Stimulated activated CD4-positive, alpha-beta T cell treated with anti-CD3 and anti-CD28 coated beads, Interleukin-4, amount 100 ng/mL, for 4 hours (primary cell): ENCODE data around the gene CTU1.

Source experiments
- DNase-seq, 2 experiments: peaks; one replicate each; pipeline ENCODE4 v3.0.0-alpha.2; 2020

Gene CTU1

DNA sequence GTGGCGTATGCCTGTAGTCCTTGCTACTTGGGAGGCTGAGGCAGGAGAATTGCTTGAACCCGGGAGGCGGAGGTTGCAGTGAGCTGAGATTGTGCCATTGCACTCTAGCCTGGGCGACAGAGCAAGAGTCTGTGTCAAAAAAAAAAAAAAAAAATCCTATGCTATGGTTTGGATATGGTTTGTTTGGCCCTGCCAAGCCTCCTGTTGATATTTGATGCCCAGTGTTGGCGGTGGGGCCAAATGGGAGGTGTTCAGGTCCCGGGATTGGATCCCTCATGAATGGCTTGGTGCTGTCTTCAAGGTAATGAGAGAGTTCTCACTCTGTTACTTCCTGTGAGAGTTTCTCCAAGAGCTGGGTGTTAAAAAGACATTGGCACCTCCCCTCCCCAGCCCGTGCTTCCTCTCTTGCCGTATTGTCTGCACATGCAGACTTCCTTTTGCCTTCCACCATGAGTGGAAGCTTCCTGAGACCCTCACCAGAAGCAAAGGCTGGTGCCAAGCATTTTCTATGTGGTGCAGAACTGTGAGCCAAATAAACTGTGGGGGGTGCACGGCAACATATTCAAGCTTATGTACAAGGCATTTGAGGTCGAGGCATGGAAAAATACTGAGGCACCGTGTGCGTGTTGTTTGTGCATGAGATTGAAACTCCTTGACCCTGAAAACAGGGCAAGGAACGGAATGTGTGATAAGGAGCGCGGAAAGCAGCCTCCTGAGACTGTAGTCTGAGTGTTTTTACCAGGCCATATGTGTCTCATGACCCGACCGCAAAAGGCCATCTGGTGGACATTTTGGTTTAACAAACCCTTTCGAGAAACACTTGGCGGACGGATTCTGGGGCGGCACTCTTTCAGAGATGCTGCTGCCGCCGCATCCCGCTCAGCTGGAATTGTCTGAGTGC is 23.8 kb upstream of the CTU1 start:
- no peak for DNase-seq

DNA sequence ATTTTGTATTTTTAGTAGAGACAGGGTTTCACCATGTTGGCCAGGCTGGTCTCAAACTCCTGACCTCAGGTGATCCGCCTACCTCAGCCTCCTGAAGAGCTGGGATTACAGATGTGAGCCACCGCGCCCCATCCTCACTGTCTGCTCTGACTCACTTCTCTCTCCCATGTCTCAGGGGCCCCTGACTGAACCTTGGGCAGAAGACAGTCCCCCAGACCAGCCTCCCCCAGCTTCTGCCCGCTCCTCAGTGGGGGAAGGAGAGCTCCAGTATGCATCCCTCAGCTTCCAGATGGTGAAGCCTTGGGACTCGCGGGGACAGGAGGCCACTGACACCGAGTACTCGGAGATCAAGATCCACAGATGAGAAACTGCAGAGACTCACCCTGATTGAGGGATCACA is 21.5 kb upstream of the CTU1 start:
- DNase-seq = no peak

DNA sequence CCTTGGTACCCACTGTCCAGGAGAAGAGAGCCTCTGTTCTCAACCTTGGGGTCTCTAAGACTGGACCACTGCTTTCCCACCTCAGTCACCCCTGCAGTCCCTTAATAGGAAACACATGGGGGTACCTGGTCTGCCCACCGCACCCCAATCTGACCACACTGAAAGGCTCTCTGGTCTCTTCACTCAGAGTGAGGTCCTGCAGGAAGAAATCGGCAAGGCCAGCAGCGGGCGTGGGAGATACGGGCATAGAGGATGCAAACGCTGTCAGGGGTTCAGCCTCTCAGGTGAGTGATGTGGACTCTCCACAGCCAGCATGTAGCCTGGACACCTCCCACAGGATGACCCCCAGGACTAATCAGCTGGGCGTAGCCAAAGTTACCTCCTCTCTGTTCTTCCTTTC is 20.0 kb upstream of the CTU1 start:
- no peak for DNase-seq

DNA sequence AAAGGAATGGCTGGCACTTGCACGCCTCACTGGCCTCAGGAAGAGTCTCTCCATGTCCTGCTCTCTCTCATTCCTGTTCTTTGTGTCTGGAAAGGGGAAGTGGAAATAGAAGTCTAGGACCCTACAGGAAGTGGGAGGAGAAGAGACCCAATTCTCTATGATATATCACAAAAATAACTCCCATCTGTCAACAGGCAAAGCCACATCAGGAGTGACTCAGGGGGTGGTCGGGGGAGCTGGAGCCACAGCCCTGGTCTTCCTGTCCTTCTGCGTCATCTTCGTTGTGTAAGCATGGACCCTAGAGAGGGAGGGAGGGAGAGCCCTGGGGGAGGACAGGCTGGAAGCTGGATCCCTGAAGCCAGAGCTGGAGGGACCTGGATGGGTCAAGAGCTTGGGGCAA is 19.5 kb upstream of the CTU1 start:
- no peak for DNase-seq

DNA sequence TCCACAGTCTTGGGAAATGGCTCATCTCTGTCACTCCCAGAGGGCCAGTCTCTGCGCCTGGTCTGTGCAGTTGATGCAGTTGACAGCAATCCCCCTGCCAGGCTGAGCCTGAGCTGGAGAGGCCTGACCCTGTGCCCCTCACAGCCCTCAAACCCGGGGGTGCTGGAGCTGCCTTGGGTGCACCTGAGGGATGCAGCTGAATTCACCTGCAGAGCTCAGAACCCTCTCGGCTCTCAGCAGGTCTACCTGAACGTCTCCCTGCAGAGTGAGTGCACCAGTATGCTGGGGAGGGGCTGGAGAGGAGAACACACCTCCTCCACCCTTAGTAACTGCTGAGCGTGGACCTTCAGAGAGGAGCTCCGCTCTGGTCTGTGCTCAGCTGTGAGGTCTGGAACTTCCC is 18.8 kb upstream of the CTU1 start:
- DNase-seq = no peak

DNA sequence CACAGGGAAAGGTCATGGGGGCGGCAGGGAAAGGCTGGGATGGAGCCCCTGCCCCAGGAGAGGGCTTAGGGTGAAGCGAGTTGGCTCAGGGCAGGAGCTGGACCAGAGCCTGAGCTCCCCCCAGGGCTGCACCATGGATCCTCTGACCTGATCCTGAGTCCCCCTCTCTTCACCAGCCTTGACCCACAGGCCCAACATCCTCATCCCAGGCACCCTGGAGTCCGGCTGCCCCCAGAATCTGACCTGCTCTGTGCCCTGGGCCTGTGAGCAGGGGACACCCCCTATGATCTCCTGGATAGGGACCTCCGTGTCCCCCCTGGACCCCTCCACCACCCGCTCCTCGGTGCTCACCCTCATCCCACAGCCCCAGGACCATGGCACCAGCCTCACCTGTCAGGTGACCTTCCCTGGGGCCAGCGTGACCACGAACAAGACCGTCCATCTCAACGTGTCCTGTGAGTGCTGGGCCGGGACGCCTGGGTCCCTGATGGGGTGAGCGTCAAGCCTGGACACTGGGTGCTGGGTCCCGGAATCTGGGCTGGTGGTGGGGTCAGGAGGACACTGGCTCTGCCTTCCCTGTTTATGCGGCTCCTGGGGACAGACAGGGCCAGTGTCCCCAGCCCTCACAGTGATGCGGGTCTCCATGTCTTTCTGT is 17.3 kb upstream of the CTU1 start:
- DNase-seq = no peak

DNA sequence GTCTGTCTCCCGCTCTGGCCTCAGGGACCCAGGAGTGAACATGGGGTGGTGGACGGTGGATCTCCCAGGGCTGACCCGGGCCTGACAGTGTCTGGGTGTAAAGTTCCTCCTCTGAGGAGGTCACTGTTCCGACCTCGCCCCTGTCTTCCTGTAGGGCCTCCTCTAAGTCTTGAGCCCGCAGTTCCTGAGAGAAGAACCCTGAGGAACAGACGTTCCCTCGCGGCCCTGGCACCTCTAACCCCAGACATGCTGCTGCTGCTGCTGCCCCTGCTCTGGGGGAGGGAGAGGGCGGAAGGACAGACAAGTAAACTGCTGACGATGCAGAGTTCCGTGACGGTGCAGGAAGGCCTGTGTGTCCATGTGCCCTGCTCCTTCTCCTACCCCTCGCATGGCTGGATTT is 16.5 kb upstream of the CTU1 start, which contains the start of gene SIGLEC9:
TSS of gene SIGLEC9 (plus strand) at position 178 of the 400 bp plus-strand sequence. CDS start at position 247, 69 bp downstream.
- no peak for DNase-seq

DNA sequence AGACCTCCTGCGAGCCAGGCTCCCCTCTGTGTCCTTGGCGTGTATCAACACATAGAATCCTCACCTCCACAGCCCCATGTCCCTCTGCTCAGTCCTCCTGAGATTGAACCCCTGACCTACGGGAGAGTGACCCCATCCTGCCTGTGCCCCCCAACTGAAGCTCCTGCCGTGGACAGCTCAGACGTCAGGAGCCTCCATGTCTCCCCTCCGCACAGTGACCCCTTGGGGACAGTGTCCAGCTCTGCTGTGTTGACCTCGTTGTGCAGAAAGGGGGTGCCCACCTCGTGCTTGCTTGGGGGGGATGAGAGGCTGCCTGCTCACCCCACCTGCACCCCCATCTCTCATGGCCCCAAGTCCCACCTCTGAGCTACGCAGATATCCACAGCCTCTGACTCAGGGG is 16.0 kb upstream of the CTU1 start:
- DNase-seq = no peak

DNA sequence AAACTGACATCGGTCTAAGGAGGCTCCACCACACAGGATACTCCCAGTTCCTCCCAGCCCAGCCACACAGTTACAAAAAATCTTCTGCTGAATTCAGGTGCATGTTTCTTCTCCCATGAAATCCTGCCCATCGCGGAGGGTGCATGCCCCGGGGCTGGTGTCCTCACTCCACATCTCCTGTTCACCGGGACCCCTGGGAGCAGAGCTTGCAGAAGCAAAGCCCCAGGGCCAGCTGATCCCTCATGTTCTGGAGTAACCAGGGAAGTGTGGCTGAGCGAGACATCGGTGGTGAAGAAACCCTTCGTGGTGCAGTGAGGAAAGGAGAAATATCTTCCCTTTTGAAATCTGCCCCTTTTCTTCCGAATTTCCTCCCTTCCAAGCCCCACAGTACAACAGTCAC is 15.6 kb upstream of the CTU1 start:
- no peak for DNase-seq

DNA sequence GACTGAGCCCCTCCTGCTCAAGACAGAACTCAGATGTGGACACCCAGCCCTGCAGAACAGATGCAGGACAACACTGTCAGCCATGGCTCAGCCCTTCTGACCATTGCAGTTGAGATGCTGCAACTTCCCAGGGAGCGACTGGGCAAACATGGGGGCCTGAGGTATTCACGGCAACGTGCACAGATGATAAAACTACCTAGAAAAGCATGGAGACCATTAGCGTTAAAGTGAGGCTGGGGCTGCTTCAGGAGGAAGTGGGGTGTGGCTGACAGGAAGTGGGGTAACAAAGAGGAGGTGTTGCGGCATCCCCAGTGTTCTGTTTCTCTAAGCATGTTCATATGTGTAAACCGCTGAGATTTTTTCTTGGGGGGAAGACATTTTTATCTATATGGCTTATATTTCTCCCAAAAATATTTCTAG is 15.2 kb upstream of the CTU1 start:
- peak in 1 of 2 experiments; percentile 45 for DNase-seq

DNA sequence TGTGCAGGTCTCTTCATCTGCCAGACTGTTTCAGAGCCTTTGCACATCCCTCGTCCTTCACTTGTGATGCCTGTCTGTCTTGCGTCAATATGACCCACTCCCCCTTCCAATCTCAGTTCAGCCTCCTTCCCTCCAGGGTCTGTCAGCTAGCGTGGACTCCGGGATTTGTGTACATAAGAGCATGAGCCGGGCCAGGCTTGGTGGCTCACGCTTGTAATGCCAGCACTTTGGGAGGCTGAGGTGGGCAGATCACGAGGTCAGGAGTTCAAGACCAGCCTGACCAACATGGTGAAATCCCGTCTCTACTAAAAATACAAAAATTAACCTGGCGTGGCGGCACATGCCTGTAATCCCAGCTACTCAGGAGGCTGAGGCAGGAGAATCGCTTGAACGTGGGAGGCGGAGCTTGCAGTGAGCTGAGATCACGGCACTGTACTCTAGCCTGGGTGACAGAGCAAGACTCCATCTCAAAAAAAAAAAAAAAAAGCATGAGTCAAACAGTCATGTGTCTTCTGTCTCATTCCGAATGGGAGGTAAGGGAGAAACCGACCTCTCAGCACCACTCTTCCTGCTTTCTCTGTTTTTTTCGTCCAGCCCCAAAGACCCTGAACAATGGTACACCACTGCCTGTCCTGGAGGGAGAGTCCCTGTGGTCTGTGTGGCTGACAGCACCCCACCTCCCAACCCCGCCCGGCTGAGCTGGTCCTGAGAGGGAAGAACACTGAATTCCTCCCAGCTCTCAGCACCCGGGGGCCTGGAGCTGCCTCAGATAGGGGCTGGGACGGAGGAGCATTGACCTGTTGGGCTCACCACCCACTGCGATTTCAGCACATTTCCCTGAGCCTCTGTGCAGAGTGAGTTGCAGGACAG is 14.1 kb upstream of the CTU1 start:
- no peak for DNase-seq

DNA sequence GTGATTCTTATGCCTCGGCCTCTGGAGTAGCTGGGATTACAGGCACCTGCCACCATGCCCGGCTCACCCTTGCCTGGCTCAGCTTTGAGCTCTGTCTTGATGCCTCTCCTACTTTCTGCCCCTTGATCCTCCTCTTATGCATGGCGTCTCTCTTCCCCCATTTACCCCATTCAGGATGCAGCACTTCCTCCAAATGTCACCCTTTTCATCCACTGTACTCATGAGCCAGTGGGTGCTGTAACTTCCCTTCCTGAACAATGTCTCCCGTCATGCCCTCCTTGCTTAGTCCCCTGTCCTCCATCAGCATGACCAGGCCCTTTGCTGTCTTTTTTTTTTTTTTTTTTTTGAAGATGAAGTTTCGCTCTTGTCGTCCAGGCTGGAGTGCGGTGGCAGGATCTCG is 13.0 kb upstream of the CTU1 start:
- DNase-seq = no peak

DNA sequence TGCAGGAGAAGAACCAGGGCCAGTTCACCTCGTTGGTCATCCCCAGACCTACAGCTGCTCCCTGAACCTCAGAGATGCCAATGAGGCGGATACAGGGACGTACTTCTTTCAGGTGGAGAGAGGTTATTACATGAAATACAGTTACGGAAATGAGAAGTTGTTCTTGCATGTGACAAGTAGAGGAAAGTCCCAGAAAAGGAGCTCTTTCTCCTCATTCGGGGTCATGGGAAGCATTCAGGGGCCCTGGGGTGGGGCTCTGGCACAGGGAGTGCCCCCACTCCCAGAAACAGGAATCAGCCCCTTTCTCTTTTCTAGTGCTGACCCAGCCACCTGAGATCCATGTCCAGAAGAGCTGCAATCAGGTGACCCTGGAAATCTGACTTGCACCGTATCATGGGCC is 12.0 kb upstream of the CTU1 start:
- no peak for DNase-seq

DNA sequence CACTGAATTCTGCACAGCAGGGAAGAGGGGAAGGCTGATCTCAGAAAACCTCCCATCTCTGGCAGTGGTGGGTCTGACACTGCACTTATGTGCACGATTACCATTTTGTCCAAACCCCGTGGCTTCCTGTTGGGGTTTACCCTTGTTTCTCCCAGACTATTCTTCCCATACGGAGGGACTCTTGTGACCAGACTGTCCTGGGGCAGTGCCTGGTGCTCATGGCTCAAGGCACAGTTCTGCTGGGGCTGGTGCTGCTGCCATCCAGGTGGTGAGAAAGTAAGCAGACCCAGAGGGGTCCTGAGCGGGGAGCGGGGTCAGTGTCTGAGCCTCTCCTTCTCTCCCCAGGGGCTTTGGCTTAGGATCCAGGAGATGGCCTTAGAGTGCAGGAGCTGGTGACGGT is 11.4 kb upstream of the CTU1 start:
- no peak for DNase-seq

DNA sequence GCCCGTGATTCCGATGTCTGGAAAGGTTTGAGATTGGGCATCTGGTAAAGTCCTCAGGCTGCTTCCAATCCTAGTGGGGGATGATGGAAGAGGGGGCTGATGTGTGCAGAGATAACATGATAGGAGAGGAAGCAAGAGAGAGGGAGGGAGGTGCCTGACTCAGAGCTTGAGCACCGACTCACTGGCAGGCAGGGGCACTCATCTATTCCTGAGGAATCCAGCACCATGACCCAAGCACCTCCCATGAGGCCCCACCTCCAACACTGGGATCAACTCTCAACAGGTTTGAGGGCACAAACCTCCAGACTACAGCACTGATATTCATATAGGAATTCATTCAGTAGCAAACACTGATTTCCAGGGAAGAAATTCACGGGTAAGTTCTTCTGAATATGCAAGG is 10.9 kb upstream of the CTU1 start:
- DNase-seq = no peak

DNA sequence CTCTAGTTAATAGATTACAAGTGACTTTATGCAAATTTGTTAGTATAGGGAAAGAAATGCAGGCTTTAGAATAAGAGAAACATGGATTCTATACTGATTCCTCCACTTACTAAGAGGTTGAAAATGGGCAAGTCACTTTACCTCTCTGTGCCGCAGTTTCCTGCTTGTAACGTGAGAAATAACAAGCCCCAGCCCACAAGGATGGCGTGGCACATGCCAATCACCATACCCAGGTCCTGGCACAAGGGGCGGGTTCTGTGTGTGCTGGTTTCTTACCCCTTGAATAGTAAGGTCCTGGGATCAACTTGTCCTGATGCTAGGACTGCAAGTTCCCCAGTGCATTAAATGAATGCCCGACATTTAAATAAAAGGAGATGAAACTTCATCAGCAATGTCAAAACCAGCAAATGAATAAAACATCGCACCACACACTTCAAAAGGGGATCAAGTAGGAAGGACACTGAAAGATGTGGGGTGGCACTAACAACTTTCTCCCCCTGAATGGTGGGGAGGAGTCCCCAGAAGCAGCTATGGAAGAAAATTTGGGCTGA is 8.6 kb upstream of the CTU1 start:
- DNase-seq = no peak

DNA sequence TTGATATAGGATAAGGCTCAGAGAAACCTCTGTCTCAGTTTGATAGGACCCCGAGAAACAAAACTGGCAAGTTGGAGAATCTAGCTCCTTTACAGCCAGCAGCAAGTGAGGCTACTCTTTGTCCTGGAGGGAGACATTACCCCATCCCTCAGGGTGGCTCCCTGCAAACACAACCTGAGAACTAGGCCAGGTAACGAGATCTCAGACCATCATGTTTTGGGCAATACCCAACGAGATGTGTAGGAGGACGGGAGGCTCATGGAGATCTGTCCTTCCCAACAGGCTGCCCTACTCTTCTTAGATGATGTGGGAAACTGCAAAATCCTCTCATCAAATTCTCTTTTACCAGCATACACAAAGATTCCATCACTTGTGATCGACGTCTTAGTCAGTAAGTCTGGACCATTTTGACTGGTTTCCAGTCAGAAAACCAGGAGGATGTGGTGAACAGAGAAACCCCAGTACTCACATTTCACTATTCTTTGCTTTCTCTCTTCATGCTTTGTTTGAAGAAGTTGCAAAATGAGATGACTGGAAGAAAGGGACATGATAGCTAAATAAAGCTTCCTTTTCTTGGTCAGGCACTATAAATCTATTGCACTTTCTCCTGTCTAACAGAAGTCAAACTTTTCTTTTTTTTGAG is 6.0 kb upstream of the CTU1 start:
- no peak for DNase-seq

DNA sequence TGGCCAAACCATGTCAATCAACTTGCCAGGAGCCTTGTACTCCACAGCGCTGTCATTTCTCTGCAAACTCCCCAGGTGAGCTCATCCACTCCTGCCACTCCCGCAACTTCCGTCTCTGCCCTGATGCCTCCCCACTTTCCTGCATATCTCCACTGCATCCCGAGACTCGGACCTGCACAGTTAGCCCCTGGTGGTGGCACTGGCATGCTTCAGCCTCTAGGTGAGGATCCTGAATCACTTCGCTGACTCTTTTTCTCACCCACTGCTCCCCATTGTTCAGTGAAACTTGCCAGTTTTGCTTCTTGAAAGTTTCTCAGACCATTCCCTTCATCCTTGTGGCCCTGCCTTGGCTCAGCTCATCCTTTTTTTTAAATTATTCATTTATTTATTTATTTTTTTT is 3.4 kb upstream of the CTU1 start:
- DNase-seq = no peak

DNA sequence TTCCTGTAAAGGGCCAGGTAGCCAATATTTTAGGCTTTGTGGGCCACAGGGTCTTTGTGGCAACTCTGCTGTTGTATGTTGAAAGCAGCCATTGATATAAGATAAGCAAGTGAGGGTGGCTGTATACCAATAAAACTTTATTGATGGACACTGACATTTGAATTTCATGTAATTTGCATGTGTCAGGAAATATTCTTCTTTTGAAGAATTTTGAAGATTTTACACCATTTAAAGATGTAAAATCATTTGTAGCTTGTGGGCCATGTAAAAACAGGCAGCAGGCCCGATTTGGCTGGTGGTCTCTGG is 2.4 kb upstream of the CTU1 start:
- no peak for DNase-seq

DNA sequence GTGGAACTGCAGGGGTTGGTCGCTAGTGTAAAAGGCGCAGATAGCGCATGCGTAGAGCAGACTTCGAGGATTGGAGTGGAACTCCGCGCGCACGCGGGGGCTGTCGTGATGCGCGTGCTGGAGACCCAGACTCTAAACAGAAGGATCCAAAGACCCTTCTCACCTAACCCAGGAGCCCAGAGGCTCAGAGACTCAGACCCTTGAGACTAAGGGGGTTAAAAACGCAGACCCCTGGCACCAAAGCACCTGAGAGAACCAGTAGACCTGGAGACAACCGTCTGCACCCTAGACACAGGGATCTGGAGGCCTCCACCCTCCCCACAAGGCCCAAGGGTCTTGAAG is 567 bp upstream of the CTU1 start:
- no peak for DNase-seq

DNA sequence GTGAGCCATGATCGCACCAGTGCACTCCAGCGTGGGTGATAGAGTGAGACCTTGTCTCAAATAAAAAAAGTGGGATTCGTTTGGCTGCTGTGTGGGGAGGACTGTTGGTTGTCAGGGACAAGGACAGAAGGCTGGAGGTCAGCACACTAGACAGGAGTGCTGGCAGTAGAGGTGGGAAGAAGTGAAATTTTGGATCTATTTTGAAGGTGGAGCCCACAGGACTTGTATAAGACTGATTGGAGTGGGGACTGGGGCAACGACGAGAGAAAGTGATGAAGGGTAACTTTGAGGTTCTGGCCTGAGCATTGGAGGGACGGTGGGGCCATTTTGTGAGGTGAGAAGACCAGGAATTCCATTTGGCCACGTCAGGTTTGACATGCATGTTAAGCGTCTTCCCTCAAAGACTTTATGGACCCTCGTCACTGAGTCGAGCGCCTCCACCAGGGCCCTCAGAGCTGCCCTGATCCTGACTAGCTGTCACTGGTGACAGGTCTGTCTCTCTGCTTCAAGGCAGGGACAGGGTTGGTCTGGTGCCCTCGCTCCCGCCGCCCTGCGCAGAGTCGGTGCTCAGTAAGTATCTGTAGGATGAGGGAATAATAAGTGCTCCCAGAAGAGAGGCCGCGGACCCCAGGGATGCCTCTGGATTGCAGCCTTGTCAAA is 673 bp downstream of the CTU1 start:
- peak in 1 of 2 experiments; percentile 26 for DNase-seq

DNA sequence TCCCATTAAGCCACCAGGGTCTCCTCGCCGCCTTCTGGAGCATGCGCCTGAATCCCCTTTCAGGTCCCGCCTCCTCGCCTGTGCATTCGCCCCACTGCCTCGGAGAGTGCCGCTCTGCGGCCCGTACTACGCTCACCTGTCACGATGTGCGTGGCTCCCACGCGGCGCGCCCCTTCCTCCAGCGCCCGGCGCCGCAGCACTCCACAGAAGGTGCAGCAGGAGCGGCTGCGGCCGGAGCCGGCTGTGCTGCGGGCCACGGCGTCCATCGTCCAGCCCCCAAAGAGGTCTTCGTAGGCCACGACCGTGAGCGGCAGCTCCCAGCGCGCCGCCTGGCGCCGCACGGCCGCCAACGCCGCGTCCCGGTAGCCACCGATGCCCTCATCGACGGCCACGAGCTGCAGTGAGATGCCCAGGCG is 4.3 kb downstream of the CTU1 start:
- DNase-seq = no peak
